Measurements from ENCODE around the gene MRPL11.

GRCh38 chr11:66420671-66421476, 17.8 kb downstream of the MRPL11 start, which contains the start of gene NPAS4:
- TF ChIP-seq CTCF (conservative IDR thresholded peaks at IDR 0.05 in 1 of 2, IDR thresholded peaks at IDR 0.05 in 1 of 2; ENCODE audit: low read depth in 1 of 2, low read length in 2 of 2) (no peak), EZH2 (IDR thresholded peaks at IDR 0.05; ENCODE audit: low read length, missing control alignments) (peak; percentile 9)

All from fibroblast of lung (primary cell).